Measurements from ENCODE around the gene MYOM1.
A peak's percentile ranks its signal among the peaks of the same experiment; 100 is the strongest.

The MYOM1 gene

DNA sequence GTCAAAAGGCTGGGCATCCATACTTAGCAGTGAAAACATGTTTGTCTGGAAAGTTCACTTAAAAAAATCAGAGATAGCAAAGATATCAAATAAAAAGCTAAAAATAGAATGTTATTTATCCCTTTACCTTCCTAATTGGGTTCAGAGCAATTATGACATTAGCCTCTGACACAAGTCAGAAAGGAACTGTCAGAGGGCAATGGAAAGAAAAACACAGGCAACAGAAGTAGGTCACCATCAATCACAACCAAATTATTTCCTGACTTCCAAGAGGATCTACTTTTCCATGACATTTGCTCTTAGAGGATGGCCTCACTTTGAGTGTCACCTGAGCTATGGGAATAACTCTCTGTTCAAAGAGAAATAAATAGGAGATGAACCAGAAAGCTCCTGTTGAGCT lies 27.5 kb downstream of the MYOM1 start:
- H3K27ac ChIP-seq: no peak overlapping the region
- TF ChIP-seq, protein P1, sequence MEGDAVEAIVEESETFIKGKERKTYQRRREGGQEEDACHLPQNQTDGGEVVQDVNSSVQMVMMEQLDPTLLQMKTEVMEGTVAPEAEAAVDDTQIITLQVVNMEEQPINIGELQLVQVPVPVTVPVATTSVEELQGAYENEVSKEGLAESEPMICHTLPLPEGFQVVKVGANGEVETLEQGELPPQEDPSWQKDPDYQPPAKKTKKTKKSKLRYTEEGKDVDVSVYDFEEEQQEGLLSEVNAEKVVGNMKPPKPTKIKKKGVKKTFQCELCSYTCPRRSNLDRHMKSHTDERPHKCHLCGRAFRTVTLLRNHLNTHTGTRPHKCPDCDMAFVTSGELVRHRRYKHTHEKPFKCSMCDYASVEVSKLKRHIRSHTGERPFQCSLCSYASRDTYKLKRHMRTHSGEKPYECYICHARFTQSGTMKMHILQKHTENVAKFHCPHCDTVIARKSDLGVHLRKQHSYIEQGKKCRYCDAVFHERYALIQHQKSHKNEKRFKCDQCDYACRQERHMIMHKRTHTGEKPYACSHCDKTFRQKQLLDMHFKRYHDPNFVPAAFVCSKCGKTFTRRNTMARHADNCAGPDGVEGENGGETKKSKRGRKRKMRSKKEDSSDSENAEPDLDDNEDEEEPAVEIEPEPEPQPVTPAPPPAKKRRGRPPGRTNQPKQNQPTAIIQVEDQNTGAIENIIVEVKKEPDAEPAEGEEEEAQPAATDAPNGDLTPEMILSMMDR (conservative IDR thresholded peaks at IDR 0.05): no peak
- no peak for TF ChIP-seq ZFX (IDR thresholded peaks at IDR 0.05)

DNA sequence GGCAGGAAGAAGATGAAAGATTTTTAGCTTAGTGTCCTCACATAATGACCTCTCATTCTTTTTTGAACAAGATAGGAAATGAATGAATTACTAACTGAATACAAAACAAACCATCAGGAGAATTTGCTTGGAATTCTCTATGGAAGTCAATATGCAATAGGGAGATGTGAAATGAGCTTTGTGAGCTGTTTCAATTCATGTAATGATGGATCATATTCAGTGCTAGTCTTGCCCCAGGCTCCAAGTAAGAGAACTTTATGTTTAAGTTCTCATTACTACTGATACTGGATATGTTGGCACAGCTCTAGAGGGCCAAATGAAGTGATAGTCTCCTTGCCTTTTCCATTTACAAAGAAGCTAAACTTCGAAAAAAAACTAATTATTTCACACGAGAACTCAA lies 29.2 kb downstream of the MYOM1 start:
- TF ChIP-seq, protein P1 (conservative IDR thresholded peaks at IDR 0.05): no peak
- no peak for TF ChIP-seq ZFX (IDR thresholded peaks at IDR 0.05)
- H3K27ac ChIP-seq: no peak overlapping the region

DNA sequence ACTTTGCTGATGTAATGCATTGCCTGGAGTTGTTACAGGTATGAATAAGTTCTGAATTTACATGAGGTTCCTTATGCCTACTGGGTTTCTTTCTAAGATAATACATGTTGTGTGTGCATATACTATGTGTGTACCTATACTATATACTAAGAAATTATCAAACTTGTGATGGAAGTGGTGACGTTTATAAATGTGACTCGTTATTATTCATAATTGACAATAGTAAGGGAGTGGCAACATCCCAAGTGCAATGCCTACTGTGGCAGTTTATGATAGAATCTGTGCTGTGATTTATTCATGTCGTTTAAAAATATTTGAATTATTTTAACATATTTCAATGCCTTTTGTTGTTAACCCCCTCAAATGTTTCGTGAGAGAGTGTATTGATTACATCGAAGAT lies 29.9 kb downstream of the MYOM1 start:
- no peak overlapping the region for H3K27ac ChIP-seq
- TF ChIP-seq ZFX (IDR thresholded peaks at IDR 0.05): no peak
- TF ChIP-seq, protein P1 (conservative IDR thresholded peaks at IDR 0.05): no peak

DNA sequence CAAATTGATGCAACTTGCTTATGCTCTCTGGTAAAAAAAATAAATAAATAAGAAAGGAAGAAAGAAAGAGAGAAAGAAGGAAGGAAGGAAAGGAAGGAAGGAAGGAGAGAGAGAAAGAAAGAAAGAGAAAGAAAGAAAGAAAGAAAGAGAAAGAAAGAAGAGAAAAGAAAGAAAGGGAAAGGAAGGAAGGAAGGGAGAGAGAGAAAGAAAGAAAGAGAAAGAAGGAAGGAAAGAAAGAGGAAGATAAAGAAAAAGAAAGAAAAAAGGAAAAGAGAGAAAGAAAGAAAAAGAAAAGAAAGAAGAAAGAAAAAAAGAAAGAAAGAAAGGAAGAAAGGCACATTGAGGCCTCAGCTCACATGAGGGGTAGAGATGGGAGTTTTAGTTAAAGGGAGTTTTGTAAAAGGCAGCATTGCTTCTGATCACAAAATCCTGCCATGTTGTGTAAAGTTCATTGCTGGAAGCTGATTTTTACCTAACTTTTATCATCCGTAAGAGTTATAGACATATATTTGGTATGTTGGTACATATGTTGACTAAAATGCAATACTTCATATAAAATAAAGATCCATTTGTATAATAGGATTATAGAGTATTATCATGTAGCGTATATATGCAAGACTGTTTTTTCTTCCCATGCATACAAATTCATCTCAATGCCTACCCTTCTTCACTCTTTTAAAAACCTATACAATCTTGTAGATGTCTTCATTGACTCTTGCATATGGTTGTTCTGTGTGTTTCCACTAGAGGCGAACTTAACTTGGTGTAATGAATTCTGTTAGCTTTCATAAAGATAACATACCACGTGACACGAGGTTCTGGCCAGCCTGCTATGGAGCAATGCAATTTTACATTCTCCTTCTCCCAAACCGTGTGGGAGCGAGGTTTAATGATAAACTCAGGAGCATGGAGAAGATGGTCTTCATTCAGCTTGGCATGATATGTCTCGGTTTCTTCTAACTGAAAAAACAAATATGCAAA lies 32.8 kb downstream of the MYOM1 start:
- H3K27ac ChIP-seq: no peak overlapping the region
- TF ChIP-seq, protein P1 (conservative IDR thresholded peaks at IDR 0.05): peak; percentile 39
- no peak for TF ChIP-seq ZFX (IDR thresholded peaks at IDR 0.05)

DNA sequence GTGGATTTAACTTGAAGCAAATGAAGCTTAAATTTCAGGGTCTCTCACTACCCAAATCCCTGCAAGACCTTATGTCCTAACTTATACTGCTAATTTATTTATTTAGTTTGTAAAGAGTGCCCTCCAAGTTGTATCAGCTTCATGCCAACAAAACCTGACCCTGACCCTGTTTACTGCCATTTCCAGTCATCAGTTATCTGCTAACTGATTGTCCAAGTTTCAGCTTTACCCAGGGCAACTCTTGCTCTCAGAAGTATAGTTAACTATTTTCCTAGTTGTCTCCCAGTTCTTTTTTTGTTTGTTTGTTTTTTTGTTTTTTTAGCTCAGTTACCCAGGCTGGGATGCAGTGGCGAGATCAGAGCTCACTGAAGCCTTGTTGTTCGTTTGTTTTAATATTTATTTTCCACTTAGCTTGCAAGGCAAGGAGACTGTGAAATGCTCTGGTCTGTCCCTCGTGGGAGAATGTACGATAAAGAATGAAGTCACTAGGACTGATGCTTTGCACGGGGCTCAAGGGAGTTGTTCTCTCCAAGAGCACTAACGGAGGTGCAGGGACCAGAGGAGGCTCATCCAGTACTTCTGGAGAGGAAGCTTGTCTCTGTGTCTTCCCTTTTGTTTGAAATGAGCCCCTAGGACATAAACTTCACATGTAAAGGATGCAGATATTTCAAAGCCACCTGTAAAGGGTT lies 35.3 kb downstream of the MYOM1 start:
- H3K27ac ChIP-seq: no peak overlapping the region
- TF ChIP-seq, protein P1 (conservative IDR thresholded peaks at IDR 0.05): no peak
- no peak for TF ChIP-seq ZFX (IDR thresholded peaks at IDR 0.05)

DNA sequence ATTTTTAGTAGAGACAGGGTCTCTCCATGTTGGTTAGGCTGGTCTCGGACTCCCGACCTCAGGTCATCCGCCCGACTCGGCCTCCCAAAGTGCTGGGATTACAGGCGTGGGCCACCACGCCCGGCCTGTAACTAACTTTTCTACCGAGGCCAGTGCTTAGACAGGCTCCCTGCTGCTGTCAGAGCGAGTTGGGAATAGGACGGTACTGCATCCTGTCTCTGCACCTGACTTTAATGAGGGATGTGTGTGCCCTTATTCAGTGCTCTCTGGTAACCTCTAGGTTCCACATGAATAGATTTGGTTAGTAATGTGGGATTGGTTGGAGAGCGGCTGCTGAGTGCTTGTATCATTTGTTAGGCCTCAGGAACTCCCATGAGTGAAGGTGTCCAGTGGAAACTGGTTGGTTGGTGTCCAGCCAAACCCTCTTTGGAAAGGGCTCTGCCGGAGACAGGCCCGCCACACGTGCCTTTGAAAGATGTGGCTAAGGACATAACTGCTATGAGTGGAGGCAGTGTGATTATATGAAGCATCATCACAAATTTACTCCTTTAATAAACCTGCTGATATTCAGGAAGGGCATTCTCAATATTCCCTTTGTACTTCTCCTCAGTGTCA lies 36.6 kb downstream of the MYOM1 start:
- TF ChIP-seq, protein P1 (conservative IDR thresholded peaks at IDR 0.05): no peak
- TF ChIP-seq ZFX (IDR thresholded peaks at IDR 0.05): no peak
- H3K27ac ChIP-seq: no peak overlapping the region
